ENCODE results near the gene PGM5. TPM values are rescaled to one million over a fixed set of nuclear protein-coding genes. Genes with fewer than 3 reads are reported as not detected.

PGM5 gene
- total RNA-seq, 1 donor from 2014 or later, result 2.9 TPM

GRCh38 chr9:68523367-68523936 is 167.0 kb downstream of the PGM5 start:
- ATAC-seq (no peak), DNase-seq (ENCODE audit: low spot score) (no peak)

DNA sequence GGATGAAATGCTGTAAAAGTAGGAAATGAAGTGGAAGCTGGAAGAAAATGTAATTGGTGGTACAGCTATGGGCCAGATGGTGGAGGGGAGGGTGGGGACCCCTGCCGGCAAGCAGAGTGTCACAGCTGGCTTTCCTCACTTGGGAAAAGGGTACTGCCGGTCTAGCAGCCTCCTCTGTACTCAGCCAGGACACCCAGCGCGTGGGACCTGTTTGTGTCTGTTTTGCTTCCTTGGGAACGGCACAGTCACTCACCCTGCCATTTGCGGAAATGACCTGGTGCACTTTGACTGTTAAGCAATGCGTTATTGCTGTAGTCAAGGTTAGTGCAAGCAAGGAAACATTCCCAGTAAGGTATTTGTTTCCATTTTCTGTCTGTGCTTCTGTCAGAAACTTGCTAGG is 174.2 kb downstream of the PGM5 start:
- ATAC-seq, result peak; percentile 96
- DNase-seq (ENCODE audit: low spot score), result peak; percentile 75

DNA sequence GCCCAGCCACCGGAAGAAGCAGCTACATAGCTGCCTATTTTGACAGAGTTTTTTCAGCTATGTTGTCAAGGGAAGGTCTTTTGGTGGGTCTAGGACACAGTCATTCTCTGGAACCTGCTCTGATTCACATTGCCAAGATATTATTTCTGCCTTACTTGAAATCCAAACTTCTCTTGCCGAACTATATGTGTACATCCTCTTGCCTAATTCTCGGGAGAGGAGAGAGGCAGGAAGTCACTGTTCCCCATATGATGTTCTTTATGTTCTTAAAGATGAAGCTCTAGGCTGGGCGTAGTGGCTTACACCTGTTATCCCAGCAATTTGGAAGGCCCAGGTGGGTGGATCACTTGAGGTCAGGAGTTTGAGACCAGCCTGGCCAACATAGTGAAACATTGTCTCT is 175.7 kb downstream of the PGM5 start:
- DNase-seq (ENCODE audit: low spot score) (no peak), ATAC-seq (no peak)

DNA sequence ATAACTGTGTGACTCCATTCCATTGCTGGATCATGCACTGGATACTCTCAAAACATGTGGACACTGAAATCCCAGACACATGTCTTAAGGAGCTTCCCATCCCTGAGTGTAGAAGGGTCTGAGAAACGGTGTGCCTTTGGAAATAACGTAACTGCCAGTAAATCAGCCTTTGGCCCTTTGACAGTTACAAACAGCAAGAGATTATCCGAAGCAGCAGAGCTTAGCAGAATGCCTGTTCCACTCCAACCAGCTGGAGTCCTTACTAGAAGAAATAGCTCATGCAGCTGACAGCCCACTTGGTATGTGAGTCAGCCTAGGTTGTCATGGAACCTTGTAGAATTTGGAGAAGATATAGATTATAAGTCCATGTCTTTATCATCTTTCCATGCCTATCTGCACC is 177.3 kb downstream of the PGM5 start:
- DNase-seq (ENCODE audit: low spot score) (no peak), ATAC-seq (no peak)

GRCh38 chr9:68536876-68537615 is 180.6 kb downstream of the PGM5 start:
- ATAC-seq, result no peak

GRCh38 chr9:68537616-68537880 is 181.1 kb downstream of the PGM5 start:
- no peak for ATAC-seq
- no peak for DNase-seq (ENCODE audit: low spot score)

More at GRCh38 chr9:68536876-68537615, 180.6 kb downstream of the PGM5 start:
- no peak for DNase-seq (ENCODE audit: low spot score)

DNA sequence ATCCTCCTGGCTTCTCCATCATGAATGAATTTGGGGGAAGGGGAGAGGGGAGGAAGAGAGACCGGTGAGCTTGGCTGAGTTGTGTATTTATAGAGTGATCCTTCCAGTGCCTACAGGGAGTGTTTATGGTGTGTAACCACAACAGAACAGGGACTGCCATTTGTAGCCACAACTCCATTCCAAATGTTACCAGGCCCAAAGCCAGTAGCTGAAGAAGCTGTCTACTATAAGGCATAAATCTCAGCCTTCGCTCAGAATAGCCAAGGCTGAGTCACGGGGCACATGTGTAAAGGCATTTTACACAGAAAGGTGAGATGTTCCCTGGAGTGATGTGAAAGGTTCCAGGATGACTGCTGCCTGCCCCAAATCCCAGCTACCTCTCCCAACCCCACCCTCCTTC is 181.8 kb downstream of the PGM5 start:
- DNase-seq (ENCODE audit: low spot score) (no peak), ATAC-seq (no peak)

DNA sequence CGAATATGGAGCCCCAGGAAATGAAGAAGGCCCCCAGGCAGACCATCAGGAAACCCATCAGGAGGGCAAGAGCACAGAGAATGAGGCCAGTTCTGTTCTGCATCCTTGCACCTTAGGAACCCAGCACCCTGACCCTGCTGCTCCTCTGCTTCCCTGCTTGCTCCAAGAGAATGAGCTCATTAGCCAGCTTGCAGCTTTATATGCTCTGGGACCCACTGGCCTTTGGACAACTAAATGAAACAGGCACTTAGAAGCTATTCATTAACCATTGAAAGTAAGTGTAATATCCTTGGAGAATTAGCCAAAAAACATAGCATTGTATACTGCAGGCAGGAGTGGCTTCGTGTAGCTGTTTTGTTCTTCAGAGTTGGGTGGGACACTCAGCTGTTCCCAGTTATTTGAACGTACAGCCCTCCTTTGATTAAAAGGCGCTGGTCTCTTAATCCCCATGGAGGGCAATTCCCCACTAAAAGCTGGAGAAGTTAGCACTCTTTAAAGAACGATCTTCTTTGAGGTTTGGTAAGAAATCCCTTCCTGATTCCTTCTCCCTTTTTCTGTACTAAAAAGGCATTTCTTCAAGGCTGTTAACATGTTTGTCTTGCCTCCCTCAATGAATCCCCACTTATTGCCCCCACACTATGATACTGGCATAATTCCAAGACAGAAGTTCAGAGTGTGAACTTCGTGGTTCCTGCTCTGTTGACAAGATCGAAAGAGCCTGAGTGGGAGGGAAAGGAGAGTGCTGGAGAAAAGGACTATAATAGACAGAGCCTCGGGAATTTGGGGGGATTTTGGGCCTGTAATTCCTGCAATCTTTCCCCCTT is 184.5 kb downstream of the PGM5 start, which contains the start of gene TMEM252:
TMEM252 (minus strand) TSS at position 172 of the 824 bp plus-strand sequence; CDS start at position 103, 69 bp downstream.
- ATAC-seq (no peak), DNase-seq (ENCODE audit: low spot score) (no peak)

GRCh38 chr9:68541568-68541967 is 185.2 kb downstream of the PGM5 start:
- no peak for ATAC-seq
- no peak for DNase-seq (ENCODE audit: low spot score)

DNA sequence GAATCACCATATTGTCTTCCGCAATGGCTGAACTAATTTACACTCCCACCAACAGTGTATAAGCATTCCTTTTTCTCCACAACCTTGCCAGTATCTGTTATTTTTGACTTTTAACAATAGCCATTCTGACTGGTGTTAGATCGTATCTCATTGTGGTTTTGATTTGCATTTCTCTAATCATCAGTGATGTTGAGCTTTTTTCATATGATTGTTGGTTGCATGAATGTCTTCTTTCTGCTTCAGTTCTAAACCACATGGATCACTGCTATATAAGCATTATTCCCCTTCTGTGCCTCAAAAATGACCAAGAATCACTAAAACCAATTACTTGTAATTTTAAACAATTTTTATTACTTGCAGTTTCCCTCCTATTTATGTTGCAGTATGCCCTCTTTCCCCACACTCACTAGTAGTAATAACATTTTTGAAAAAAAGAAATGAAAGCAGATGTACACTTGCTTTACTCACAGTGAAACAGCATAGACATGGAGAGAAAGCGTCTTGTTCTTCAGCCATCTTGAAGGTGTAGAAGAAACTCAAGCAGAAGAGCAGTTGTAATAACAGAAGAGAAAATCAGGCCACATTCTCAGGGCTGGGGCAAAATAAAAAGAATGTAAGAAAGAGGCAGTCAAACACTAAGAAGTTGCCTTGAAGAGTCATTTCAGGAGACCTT is 188.8 kb downstream of the PGM5 start:
- ATAC-seq (no peak), DNase-seq (ENCODE audit: low spot score) (no peak)

GRCh38 chr9:68546596-68547390 is 190.4 kb downstream of the PGM5 start:
- ATAC-seq (peak; percentile 92), DNase-seq (ENCODE audit: low spot score) (no peak)

DNA sequence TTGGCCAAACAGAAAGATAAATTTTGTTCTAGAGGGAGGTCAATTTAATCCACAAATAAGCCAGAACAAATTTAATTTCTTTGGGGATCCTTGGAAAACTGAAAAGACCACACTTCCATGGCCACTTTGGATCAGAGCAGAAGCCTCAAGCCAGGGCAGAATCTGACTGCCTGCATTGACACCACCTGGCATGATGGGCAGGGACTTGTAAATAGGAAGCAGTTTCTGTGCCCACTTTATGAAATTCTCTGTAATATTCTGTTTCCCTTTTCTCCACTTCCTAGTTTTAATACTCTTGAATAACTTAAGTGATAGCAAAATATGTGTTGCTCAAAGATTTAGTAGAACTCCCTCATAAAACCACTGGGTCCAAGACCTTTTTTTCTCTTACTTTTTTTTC is 191.0 kb downstream of the PGM5 start:
- ATAC-seq, result peak; percentile 32
- no peak for DNase-seq (ENCODE audit: low spot score)

DNA sequence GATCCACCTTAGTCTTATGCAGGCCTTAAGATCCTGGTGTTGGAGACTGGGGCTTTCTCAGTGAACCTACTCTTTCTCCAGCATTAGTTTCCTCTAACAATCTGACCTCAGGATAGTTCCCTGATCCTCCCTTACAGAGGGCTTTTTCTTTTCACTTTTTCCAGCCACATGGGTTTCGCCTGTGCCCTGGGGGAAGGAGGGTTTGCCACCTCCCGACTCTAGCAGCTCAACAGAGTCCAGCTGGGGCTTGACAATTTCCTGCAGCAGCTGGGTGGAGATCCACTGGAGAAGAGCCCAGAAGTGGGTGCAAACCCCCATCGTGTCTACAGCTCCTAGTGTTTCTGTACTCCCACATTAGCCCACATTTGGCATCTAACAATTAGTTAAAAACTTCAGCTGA is 191.8 kb downstream of the PGM5 start:
- no peak for DNase-seq (ENCODE audit: low spot score)
- no peak for ATAC-seq

DNA sequence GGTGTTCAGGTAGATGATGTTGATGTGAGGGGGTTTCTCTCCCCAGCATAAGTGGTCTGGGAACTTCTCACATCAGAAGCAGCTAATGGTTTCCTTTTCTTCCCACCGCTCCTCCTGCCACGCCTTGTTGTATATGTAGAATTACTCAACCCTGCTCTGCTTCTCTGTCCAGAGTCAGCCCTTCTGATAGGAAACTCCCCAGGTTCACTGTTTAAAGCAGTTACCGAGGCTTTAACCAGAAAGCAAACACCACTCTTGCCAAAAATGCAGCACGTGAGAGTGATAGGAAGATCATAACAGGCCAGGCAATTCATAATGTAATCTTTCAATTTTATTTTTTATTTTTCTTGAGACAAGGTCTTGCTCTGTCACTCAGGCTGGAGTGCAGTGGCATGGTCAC is 194.8 kb downstream of the PGM5 start:
- ATAC-seq, result peak; percentile 48
- no peak for DNase-seq (ENCODE audit: low spot score)

GRCh38 chr9:68552700-68553476 is 196.5 kb downstream of the PGM5 start:
- no peak for ATAC-seq
- no peak for DNase-seq (ENCODE audit: low spot score)

GRCh38 chr9:68555437-68556150 is 199.2 kb downstream of the PGM5 start:
- ATAC-seq (no peak), DNase-seq (ENCODE audit: low spot score) (no peak)

- DNase-seq (ENCODE audit: low spot score), result no peak
- ATAC-seq, result no peak
Observed at GRCh38 chr9:68558545-68558944, 202.1 kb downstream of the PGM5 start.

DNA sequence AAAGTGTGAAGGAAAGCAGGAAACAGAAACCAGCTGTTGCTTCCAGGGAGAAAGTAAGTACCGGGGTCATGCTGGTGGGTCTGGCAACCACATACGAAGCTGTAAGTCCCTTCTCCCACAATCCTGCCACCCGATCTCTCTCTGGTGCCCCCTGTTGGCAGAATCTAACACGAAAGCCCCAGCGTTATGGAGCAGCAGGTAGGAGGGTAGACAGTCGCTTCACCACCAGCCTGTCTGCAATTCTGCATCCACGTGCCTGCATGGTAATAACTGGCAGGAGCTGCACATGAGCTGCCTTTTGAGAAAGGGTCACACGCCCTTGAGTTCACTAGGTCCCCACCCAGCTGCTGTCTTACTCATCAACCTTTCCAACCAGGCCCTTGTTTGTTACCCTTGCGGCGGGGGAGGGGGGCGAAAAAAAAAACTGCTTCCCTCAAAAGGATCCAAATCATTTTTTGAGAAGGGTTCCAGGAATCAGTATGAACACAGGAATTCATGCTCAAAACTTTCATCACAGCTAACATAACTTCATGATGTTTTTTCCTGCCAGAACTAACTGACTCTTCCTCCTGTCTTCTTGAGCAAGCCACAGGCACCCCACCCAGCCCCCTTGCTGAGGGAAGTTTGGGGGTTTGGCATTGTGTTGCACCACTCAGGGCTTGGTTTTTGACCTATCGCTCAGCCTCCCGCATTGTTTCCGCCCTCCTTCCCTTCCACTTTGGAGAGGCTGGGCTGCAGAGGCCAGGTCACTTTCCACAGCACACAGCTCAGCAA is 203.8 kb downstream of the PGM5 start:
- ATAC-seq (peak; percentile 74), DNase-seq (ENCODE audit: low spot score) (peak; percentile 58)
